Liver (tissue), 9 donors: Measurements from ENCODE around the gene TTC38. TPM values are rescaled to one million over a fixed set of nuclear protein-coding genes. Genes with fewer than 3 reads are reported as not detected.

Experiments
- DNase-seq: peaks from one replicate; pipeline ENCODE4 v3.0.0-alpha.2; 2017; ENCODE audit warnings: low spot score
- H3K27ac ChIP-seq, 2 donors: one replicate each; pipeline ENCODE4 v1.7.0; 2013; ENCODE audit warnings: inconsistent platforms in 2 of 2, low read length in 2 of 2, control low read depth in 1 of 2, low read depth in 1 of 2, mild to moderate bottlenecking in 1 of 2
- H3K27me3 ChIP-seq, 4 donors: one replicate each; pipeline versions ENCODE4 v1.6.1 to v1.7.0; 2013; ENCODE audit warnings: low read length in 3 of 4, inconsistent platforms in 1 of 4, mild to moderate bottlenecking in 1 of 4, moderate library complexity in 1 of 4; ENCODE audit not compliant: control insufficient read depth in 4 of 4, insufficient read depth in 4 of 4
- H3K36me3 ChIP-seq, 4 donors: one replicate each; pipeline versions ENCODE4 v1.6.1 to v1.7.0; 2013; ENCODE audit warnings: low read length in 3 of 4, mild to moderate bottlenecking in 3 of 4, low read depth in 1 of 4, moderate library complexity in 1 of 4; ENCODE audit not compliant: control insufficient read depth in 4 of 4, insufficient read depth in 3 of 4
- H3K4me1 ChIP-seq, 4 donors: one replicate each; pipeline versions ENCODE4 v1.6.1 to v1.7.0; 2013; ENCODE audit warnings: low read length in 3 of 4, mild to moderate bottlenecking in 3 of 4, moderate library complexity in 1 of 4; ENCODE audit not compliant: control insufficient read depth in 4 of 4, insufficient read depth in 4 of 4
- H3K4me3 ChIP-seq, 3 donors: one replicate each; pipeline versions ENCODE4 v1.6.1 to v1.7.0; 2013; ENCODE audit warnings: low read length in 3 of 3, control low read depth in 1 of 3, low read depth in 1 of 3, mild to moderate bottlenecking in 1 of 3
- H3K9ac ChIP-seq, 2 donors: one replicate each; pipeline ENCODE4 v1.7.0; 2013; ENCODE audit warnings: low read length in 2 of 2, mild to moderate bottlenecking in 2 of 2, moderate library complexity in 2 of 2, control low read depth in 1 of 2, low read depth in 1 of 2
- H3K9me3 ChIP-seq, 4 donors: one replicate each; pipeline versions ENCODE4 v1.6.1 to v1.7.0; 2013; ENCODE audit warnings: low read length in 3 of 4; ENCODE audit not compliant: control insufficient read depth in 4 of 4
- ATF3 ChIP-seq: IDR thresholded peaks from 2 replicates; pipeline ENCODE4 v1.6.1; 2016; ENCODE audit warnings: antibody characterized with exemption
- CTCF ChIP-seq: fragments of 150-350 bp; IDR thresholded peaks from 2 replicates; pipeline ENCODE4 v1.5.1; 2017; ENCODE audit warnings: improper control_type of control experiment, low read depth, low read length; ENCODE audit not compliant: missing input control
- EGR1 ChIP-seq, 2 donors: IDR thresholded peaks; 2 replicates each; pipeline ENCODE4 v1.6.1; 2016 to 2018; ENCODE audit warnings: antibody characterized with exemption in 2 of 2, low read depth in 2 of 2
- FOXA1 ChIP-seq: IDR thresholded peaks from 2 replicates; pipeline ENCODE4 v1.6.1; 2016; ENCODE audit warnings: antibody characterized with exemption
- FOXA2 ChIP-seq: IDR thresholded peaks from 2 replicates; pipeline ENCODE4 v1.6.1; 2016; ENCODE audit warnings: antibody characterized with exemption
- GABPA ChIP-seq, 2 donors: IDR thresholded peaks in 1 of 2; conservative IDR thresholded peaks in 1 of 2; 2 replicates each; pipeline ENCODE4 v1.6.1; 2016; ENCODE audit warnings: antibody characterized with exemption in 2 of 2, mild to moderate bottlenecking in 1 of 2, moderate library complexity in 1 of 2
- HNF4A ChIP-seq, 2 donors: conservative IDR thresholded peaks; 2 replicates each; pipeline ENCODE4 v1.6.1; 2016; ENCODE audit warnings: antibody characterized with exemption in 2 of 2, mild to moderate bottlenecking in 2 of 2
- HNF4G ChIP-seq: IDR thresholded peaks from 2 replicates; pipeline ENCODE4 v1.6.1; 2016; ENCODE audit warnings: antibody characterized with exemption
- JUND ChIP-seq, 2 donors: IDR thresholded peaks; 2 replicates each; pipeline ENCODE4 v1.6.1; 2016; ENCODE audit warnings: antibody characterized with exemption in 2 of 2
- RAD21 ChIP-seq, 2 donors: IDR thresholded peaks; 2 replicates each; pipeline ENCODE4 v1.6.1; 2016; ENCODE audit warnings: antibody characterized with exemption in 2 of 2, mild to moderate bottlenecking in 2 of 2
- REST ChIP-seq: IDR thresholded peaks from 2 replicates; pipeline ENCODE4 v1.6.1; 2016; ENCODE audit warnings: antibody characterized with exemption, mild to moderate bottlenecking
- SP1 ChIP-seq: IDR thresholded peaks from 2 replicates; pipeline ENCODE4 v1.6.1; 2018; ENCODE audit warnings: antibody characterized with exemption, mild to moderate bottlenecking
- TAF1 ChIP-seq: conservative IDR thresholded peaks from 2 replicates; pipeline ENCODE4 v1.6.1; 2016; ENCODE audit warnings: antibody characterized with exemption, mild to moderate bottlenecking
- ZBTB33 ChIP-seq: IDR thresholded peaks from 2 replicates; pipeline ENCODE4 v1.6.1; 2016; ENCODE audit warnings: antibody characterized with exemption
- whole genome bisulfite sequencing: extraction: QIAGEN DNeasy Blood & Tissue Kit; methylation state at CpG from one replicate; pipeline ENCODE4 v1.1.7; 2013; 5-methylcytosine and 5-hydroxymethylcytosine counted together
- polyA plus RNA-seq, 2 donors: library from polyadenylated mRNA; stranded (reverse) in 1 of 2; unstranded in 1 of 2; fragments of 200-250 nt in 1 of 2; fragments of >200 nt in 1 of 2; fragmentation: Nextera tagmentation in 1 of 2; extraction: Ambion mirVana in 1 of 2; gene quantifications; one replicate each; pipeline versions ENCODE4 v1.2.1 to v1.2.3, GENCODE V29; 2013 to 2015
- total RNA-seq, 2 donors: library from RNA; depleted of rRNA; stranded (reverse); fragments of >200 nt; gene quantifications; one replicate each; pipeline ENCODE4 v1.2.3, GENCODE V29; 2014
- donor health status: healthy.
- donor health status: healthy.
- donor health status: healthy.
- donor health status: healthy.
- donor health status: healthy.

TTC38 gene
- total and polyA plus RNA-seq, 4 donors: 63.9 to 389 (median 128) TPM

- WGBS: 89% methylated on average over 6 of the region's 6 CpGs
- TF ChIP-seq CTCF: no peak
- TF ChIP-seq SP1: no peak
- no peak for TF ChIP-seq REST
- Histone ChIP-seq H3K27ac (no peak overlapping the region), H3K9me3 (no peaks in the 10 kb centered on the region), H3K36me3 (no peaks in the 10 kb centered on the region), H3K4me1 (peaks cover 0 to 4% (median 0%) of the 10 kb centered on the region in 4 donors), H3K27me3 (no peaks in the 10 kb centered on the region), H3K4me3 (no peak overlapping the region), H3K9ac (no peak overlapping the region)
- no peak for DNase-seq
Measured at GRCh38 chr22:46260038-46260437, 7.8 kb upstream of the TTC38 start.

- H3K9me3 ChIP-seq: no peaks in the 10 kb centered on the region
- H3K27me3 ChIP-seq: no peaks in the 10 kb centered on the region
- DNase-seq: peak; percentile 84
- 27% methylated on average over 109 of the region's 109 CpGs for WGBS
- no peak overlapping the region for H3K27ac ChIP-seq
- peaks cover 0 to 11% (median 8%) of the 10 kb centered on the region in 4 donors for H3K4me1 ChIP-seq
- no peak overlapping the region for H3K9ac ChIP-seq
- H3K4me3 ChIP-seq: peak overlapping the region in 1 of 3 donors; percentile 46
- TF ChIP-seq CTCF (no peak), RAD21 (IDR thresholded peaks at IDR 0.05) (peak in 1 of 2 donors; percentile 21)
- no peaks in the 10 kb centered on the region for H3K36me3 ChIP-seq
Measured at GRCh38 chr22:46262449-46263215, 5.2 kb upstream of the TTC38 start.

GRCh38 chr22:46263216-46263590 lies 4.6 kb upstream of the TTC38 start, which contains the start of gene PKDREJ:
Gene PKDREJ (minus strand): TSS chr22:46263343. CDS start chr22:46263322, 21 bp downstream.
- 54% methylated on average over 30 of the region's 30 CpGs for WGBS
- Histone ChIP-seq H3K4me1 (peaks cover 0 to 11% (median 8%) of the 10 kb centered on the region in 4 donors), H3K27ac (no peak within 1 kb of the TSS), H3K9ac (no peak within 1 kb of the TSS), H3K27me3 (no peaks in the 10 kb centered on the region), H3K36me3 (no peaks in the 10 kb centered on the region), H3K9me3 (no peaks in the 10 kb centered on the region), H3K4me3 (peak within 1 kb of the TSS in 1 of 3 donors; percentile 46)
- no peak for DNase-seq
- TF ChIP-seq JUND (IDR thresholded peaks at IDR 0.05): no peak
- no peak for TF ChIP-seq HNF4A (conservative IDR thresholded peaks at IDR 0.05)
- TF ChIP-seq ZBTB33: no peak
- no peak for TF ChIP-seq FOXA2
- TF ChIP-seq CTCF: no peak
- TF ChIP-seq GABPA (IDR thresholded peaks at IDR 0.05 in 1 of 2, conservative IDR thresholded peaks at IDR 0.05 in 1 of 2): no peak
- no peak for TF ChIP-seq TAF1
- no peak for TF ChIP-seq ATF3
- TF ChIP-seq HNF4G: no peak
- TF ChIP-seq FOXA1: no peak
- TF ChIP-seq EGR1 (IDR thresholded peaks at IDR 0.05; ENCODE audit: low read depth in 2 of 2): no peak
